GM21390 (cell line): ENCODE data around the gene CEP55.
"Not testable (repeated sequence)": the region's sequence is repeated elsewhere in the genome, so short reads cannot be mapped to it uniquely, and the experiment has no call there.

ENCODE experiments used
- ATAC-seq: cut with Tn5 transposase; IDR thresholded peaks from one replicate; pipeline ENCODE4 v1.9.1; 2021; ENCODE audit not compliant: unreplicated experiment

The CEP55 gene

GRCh38 chr10:93496322-93497041, at the start of gene CEP55:
CEP55 (plus strand) TSS chr10:93496612; CDS start chr10:93500052, 3,440 bp downstream.
- ATAC-seq, result peak; percentile 99

DNA sequence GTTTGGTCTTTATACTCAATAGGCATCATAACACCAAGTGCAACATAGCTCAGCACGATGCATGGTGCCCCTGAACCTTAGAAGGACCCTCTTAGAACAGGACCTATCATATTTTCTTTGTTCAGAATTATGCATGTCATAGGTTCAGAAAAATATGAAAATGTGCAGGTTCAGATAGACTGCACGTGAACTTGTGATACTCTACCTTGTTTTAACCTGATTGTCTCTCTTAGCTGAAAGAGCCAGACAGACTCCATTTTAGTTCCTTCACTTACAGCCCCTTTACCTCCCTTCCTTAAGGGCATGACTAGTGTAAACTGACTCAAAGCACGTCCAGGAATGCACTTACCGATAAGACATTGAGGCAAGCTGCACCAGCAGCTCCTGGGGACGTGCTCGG, 49.4 kb upstream of the CEP55 start:
- ATAC-seq, result no peak

- no peak for ATAC-seq
These were observed 48.4 kb upstream of the CEP55 start for GRCh38 chr10:93447970-93448369.

DNA sequence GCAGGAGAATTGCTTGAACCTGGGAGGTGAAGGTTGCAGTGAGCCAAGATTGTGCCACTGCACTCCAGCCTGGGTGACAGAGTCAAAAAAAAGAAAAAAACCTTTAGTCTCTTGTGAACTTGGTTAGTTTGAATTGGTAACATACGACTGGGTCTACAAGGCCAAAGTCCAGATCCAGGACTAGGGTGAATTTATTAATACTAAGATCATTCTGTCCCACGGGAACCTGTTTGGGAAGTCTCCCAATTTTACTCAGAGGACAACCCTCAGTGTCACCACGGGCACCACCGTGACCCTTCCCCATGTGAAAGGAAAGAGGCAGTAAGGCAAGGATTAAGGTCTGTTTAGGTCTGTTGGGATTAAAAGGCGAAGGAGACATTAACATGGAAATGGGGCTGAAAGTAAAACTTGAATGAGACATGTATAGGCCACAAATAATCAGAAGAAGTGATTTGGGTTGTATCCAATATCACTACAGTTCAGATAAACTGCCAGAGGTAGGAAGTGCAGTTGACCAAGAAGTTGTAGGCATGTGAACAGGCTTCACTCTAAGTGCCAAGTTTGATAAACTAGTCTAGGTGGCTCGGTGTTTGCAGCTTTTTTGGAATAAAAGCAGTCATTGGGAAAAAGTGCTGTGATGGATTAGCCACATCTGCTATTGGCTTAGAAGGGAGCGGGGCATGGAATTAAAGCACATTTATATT, 45.0 kb upstream of the CEP55 start:
- ATAC-seq, result no peak

- no peak for ATAC-seq
These were observed 44.3 kb upstream of the CEP55 start for GRCh38 chr10:93452143-93452542.

DNA sequence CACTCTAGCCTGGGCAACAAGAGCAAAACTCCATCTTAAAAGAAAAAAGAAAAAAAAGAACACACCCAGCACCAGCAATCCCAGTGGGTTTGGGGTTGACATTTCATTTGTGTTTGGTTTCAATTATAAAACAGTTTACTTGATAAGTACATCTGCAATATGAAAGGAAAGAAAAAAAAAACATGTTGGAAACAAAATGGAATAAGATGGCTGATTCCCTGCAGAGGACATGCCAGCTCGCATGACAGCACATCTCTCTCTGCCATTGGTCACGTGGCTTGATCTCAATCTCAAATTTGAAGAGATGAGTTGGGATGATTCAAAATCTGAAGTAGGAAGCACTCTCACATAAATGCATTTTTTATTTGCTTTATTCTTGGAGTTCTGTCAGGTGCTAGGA, 42.3 kb upstream of the CEP55 start:
- ATAC-seq, result no peak

GRCh38 chr10:93454736-93455135, 41.7 kb upstream of the CEP55 start:
- no peak for ATAC-seq

GRCh38 chr10:93456480-93456879, 39.9 kb upstream of the CEP55 start:
- no peak for ATAC-seq

DNA sequence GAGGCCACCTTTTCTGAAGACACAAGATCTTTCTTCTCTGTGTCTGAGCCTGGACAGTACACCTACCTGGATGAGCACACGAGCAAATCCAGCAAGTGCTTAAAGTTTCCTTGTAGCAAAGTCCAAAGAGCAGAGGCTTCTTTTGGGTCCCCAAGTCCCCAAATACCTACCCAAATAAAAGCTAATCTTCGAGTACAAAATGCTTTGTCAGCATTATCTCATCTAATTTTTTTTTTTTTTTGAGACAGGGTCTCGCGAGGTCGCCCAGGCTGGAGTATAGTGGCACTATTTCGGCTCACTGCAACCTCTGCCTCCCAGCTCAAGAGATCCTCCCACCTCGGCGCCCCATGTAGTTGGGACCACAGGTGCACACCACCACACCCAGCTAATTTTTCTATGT, 38.9 kb upstream of the CEP55 start:
- ATAC-seq, result no peak

- ATAC-seq, result no peak
These were observed 37.6 kb upstream of the CEP55 start for GRCh38 chr10:93458821-93459257.

GRCh38 chr10:93459466-93459865, 36.9 kb upstream of the CEP55 start:
- ATAC-seq, result no peak

DNA sequence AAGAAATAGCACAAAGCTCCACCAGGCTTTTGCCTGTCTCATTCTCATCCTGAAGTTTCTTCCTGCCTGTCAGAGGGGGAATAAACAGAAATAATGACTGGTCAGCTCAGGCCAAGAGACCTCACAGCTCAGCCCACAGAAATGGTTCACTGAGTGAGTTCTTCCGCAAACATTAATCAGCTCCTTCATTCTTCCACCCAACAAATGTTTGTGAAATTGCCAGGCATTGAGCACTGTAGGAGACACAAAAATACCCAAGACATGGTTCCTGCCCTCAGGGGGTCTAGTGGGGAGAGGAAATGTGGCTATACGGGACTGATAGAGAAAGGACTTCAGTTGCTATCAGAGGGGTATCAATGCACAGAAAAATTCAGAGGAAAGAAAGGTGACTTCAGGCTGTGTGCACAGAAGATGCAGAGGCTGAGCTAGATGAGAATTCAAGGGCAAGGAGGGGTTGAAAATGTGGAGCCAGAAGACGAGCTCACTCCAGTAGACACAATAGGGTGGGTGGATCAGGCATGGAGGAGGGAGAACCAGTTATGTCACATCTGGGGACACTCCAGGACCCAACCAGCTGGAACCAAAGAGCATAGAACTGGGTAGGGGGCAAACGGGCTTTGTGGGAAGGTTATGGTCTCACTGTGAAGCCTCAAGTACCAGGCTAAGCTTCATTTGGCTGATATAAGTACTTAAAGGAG, 35.2 kb upstream of the CEP55 start:
- no peak for ATAC-seq

GRCh38 chr10:93461807-93462178, 34.6 kb upstream of the CEP55 start:
- no peak for ATAC-seq

GRCh38 chr10:93462371-93462770, 34.0 kb upstream of the CEP55 start:
- no peak for ATAC-seq

DNA sequence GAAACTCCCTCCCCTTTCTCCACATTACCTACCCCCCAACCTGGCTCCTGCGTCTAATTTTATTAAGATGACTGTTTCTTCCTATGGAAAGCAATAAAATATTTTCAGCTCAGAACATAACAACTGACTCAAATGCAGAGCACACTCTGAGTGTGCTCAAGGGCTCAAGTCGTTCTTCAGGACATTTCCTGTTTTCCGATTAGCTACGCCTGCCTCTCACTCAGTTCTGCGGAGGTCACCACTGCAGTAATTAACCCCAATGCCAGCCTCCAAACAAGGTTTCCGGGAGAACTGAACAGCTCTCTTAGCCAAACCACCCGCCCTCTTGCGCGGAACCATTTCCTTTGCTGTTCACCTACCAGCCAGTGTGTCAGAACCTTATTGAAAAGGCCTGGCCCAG, 33.5 kb upstream of the CEP55 start:
- no peak for ATAC-seq

GRCh38 chr10:93463723-93464476, 32.5 kb upstream of the CEP55 start:
- no peak for ATAC-seq

DNA sequence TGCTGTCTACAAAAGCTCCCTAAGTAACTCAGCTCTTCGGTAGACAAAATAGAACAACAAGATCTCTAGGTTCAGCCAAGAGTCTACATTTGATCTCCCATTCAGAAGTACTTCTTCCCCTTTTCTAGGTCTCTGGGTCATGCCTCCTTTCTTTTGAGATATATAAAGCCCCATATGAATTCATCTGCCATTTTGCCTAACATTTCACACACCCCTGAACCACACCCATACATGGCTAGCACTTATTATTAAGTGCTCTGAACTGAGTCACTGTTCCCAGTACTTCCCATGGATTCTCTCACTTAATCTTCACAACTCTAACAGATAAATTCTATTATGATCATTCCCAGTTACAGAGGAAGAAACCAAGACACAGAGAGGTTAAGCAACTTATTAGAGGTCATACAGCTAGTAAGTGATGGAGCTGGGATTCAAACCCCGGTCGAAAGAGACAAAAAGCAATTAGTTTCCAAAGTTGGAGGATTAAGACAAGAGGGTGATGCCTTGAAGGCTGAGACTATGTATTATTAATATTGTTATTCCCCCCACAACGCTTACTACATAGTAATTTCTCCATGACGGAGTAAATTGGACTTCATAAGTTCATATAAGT, 31.5 kb upstream of the CEP55 start:
- ATAC-seq, result no peak

DNA sequence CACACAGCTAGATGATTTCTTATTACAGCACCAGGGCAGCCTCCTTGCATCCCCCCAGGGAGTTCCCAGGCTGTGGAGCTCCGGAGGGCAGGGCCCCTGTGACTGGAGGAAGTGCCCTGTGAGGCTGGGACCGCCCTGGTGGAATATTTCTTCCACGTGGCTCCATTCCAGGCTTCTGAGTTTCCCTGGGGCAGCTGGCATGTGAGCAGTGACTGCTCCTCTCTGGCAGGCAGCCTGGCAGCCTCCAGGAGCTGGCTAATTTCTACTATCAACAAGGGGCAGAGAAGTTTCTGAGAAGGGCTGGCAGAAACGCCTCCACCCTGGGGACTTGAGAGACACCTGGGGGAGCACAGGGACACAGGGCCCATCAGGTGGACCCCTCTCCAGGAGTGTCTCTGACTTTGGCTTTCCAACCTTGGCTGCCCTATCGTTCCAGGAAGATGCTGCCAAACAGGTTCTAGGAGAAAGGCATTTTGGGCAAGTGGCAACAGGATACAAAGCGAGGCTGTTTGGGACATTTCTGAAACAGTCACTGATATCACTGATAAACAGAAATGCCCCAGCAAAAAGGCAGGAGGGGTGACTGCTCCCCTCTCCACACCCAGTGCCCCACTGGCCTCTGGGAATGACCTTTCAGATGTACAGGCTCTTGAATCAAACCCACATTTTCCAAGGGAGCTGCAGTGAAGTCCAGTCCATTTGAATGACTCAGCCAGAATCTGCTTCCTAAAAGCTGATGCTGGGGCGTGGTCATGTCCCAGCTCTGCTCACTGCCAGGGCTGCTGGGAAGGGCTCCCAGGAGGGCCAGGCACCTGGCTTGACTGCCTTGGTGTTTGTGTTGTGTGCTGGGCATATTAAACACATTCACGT, 30.4 kb upstream of the CEP55 start:
- no peak for ATAC-seq

GRCh38 chr10:93467635-93468034, 28.8 kb upstream of the CEP55 start:
- ATAC-seq, result not testable (repeated sequence)
